T-helper 9 cell (primary cell): ENCODE results near the gene ALDH5A1.
A peak's percentile ranks its signal among the peaks of the same experiment; 100 is the strongest.

Source experiments
- DNase-seq: peaks from one replicate; pipeline ENCODE4 v3.0.0-alpha.2; 2020
- total RNA-seq, 2 donors: gene quantifications; one replicate each; lab custom pipeline; 2026; lab: John Stamatoyannopoulos, UW

Gene ALDH5A1
- 9.4 to 18.4 reads per million in 2 donors for total RNA-seq

DNA sequence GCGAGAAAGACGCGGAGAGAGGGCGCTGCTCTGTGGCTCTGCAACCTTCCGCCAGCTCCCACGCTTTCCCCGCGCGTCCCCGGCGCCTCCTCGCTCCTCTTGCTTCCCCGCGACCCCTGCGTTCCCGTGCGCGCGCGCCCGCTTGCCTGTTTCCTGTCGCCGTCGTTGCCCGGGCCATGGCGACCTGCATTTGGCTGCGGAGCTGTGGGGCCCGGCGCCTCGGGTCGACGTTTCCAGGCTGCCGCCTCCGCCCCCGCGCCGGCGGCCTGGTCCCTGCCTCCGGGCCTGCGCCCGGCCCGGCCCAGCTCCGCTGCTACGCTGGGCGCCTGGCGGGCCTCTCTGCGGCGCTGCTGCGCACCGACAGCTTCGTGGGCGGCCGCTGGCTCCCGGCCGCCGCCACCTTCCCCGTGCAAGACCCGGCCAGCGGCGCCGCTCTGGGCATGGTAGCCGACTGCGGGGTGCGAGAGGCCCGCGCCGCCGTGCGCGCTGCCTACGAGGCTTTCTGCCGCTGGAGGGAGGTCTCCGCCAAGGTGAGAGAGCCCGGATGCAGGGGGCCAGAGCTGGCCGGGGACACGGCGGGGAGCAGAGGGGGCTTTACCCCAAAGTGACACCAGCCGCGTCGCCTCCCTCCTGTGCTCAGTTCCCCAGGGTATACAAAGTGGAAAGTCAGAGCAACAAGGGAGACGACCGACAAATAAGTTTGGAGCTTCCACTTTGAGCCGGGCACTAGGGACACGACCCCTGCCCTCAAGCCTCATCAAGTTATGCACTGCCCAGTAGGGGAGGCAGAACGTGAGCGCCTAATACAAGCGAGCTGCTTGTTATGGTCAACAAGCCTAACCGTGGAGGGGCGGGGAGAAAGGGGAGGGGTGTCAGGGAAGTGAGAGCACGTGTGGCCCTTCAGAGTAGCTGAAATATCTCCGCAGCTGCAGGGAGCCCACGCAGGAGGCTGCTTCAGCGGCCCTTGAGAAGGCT is at the start of gene ALDH5A1:
Gene ALDH5A1, plus strand, starts transcription at position 149 of the 975 bp plus-strand sequence. Its CDS starts 28 bp downstream, at position 177.
- peak; percentile 60 for DNase-seq

DNA sequence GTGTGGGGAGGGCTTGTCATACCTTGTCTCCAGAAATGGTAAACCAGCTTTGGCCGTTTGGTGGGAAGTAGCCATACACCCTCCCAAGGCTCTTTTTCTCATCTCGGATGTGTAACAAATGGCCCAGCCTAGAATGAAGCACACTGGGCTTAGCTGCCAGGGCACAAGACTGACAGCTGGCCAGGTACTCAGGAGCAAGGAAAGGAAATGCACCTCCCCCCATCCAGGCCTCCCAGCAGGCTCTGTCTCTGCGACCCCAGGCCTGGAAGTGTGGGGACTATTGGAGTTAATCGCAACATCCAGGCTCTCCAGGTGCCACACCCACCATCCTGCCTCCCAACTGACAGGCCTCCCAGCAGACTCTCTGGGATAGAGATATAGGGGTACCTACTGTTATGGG is 49.1 kb upstream of the ALDH5A1 start:
- no peak for DNase-seq

DNA sequence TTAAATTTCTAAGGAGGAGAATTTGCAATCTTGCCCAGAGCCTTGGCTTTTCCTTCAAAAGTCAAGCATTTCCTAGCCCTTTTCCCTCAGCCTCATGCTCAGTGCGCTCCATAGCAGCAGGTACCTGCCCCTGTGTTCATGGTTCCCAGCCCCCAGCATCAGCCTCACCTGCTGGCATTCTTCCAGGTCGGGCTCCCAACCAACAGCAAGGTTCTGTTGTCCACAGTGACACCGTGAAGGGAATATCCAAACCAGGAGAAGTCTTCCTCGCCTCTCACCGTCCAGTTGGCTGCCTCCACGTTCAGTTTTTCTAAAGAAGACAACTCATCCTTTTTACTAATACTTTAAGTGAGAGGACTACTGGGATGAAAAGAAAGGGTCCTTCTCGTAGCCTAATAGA is 48.1 kb upstream of the ALDH5A1 start:
- DNase-seq: no peak

DNA sequence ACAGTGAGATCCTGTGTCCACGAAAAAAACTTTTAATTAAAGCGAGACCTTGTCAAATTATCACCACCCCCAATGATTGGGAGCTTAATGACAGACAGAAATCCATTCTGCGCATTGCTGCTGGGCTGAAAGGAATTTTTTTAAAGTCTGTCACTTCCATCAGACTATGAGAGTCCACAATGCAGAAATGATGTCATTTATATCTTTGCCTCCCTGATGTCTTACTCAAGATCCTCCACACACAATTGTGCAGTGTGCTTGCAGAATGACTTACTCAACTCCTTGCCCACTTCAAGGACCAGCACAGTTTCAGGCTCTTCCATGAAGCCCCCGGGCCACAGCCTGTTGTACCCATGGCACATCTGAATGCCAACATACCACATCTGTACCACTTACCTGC is 46.4 kb upstream of the ALDH5A1 start:
- no peak for DNase-seq

DNA sequence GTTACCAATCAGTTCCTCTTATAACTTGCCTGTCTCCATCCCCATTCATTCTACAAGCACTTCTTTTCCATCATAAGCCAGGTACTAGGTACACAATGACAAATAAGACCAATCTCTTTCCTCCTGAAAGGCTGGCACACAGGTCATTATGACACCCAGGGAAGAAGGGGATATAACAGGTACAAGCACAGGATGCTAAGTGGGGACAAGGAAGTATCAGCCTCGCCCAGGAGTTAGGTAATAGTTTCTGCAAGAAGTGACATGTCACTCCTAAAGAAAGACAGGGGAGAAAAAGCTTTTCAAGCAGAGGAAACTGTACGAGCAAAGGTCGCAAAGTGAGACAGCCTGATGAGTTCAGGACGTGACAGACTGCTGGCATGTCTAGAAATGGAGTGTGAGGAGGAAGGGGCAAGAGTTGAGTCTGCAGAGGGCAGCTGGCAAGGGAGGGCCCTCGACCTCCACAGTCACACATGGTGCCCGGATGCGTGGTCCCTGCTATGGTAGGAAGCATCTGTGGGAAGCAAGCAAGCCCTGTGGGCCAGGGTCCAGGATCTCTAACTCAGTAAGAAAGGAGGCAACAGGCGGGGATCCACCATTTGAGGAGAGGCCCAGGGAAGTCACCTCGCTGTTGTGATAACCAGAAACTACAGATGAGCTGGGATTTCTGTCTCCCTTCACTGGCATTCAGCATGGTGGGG is 45.8 kb upstream of the ALDH5A1 start:
- DNase-seq: no peak

DNA sequence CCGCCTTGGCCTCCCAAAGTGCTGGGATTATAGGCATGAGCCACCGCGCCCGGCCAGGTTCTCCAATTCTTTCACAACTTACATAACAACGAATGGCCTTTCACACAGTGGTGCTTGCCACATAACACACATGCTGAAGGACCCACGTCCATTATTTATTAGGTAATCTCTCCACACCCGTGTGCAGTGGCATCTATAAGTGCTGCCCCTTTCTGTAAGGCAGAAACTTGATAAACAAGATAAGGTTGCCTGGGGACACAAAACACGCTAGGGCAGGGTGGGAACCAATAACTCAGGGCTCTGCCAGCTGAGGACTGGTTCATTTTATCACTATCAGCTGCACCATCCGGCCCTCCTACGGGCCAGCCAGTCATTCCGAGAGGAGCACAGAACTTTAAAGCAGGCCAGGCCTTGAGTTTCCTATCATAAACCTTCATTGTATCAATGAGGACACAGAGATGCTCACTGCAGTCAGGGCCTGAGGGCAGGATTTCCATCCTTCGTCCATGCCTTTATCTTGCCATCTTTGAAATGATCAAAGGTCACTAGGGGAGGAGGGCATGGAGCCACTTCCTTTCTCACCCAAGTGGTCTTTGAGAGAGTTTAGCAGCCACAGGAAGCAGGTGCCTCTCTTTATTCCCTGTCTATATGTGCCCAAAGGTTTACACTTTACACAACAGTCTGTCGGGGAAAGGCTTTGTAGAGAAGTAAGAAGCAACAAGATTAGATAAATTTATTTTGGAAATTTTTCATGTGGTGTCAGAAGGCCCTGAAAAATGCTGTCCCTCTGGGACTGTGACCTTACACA is 43.0 kb upstream of the ALDH5A1 start:
- DNase-seq: no peak

DNA sequence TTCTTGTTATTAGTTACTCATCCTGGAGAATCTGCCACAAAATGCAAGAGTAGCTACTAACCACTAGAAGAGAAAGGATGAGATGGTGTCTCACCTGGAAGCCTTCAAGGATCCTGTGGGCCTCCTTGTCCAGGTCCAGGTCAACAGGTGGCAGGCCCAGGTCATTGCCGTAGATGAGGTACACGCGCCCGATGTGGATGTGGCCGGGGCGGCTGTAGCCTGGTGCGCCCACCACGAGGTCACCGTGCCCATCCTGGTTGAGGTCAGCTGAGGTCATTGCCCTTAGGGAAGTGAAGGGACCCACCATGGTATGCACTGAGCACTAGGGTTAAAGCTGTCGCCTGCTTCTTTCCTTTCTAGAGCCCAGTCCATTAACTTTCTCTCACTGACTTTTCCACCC is 40.8 kb upstream of the ALDH5A1 start:
- no peak for DNase-seq

DNA sequence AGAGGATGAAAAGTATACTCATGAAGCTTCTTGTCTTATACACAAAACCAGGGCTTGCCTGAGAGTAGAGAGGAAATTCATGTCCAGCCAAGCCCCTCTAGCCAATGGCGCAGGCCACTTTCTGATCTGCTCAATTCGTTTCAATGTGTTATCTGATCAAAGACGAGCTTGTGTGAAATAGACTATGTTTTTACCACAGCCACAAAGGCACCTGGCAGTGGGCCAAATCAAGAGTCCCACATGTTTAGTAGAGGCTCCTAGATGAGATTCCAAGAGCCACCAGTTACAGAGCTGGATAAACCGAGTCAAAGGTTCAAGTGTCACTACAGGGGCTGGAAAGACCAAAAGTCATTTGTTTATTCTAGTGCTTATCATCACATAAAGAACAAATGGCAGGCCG is 40.3 kb upstream of the ALDH5A1 start:
- no peak for DNase-seq

DNA sequence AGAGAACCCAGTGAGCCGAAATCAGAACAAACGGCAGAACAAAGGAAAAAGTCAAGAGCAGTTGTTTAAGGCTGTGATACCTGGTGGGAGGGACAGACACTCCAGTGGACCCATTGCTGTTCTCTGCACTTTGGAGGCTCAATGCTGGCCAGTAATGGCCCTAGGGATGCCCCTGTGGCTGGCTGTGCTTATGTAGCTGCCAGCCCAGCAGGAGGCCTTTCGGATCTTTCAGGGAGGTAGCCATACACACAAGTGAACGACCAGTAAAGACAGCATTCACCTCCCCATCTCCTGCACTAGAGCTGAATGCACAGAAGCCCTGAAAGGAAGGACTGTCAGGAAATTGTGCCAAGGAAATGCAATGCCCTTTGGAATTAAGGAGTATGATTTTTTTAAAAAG is 39.7 kb upstream of the ALDH5A1 start:
- DNase-seq: no peak

DNA sequence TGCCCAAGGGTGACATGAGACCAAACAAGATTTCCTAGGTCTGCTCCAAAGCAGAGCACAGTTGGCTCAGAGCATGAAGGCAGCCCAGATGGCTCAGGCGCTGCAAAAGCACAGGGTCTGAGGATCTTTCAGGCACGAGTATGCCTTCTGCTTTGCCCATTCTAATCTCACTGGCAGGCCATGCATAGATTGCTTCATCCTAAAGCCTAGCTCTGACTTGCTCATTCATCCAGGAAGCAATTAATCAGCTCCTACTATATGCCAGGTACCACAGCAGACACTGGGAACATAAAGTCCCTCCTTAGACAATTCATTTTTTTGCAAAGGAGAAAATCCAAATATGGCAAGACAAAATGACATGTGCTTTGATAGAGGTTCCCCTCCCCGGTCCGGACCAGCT is 36.6 kb upstream of the ALDH5A1 start:
- DNase-seq: no peak

DNA sequence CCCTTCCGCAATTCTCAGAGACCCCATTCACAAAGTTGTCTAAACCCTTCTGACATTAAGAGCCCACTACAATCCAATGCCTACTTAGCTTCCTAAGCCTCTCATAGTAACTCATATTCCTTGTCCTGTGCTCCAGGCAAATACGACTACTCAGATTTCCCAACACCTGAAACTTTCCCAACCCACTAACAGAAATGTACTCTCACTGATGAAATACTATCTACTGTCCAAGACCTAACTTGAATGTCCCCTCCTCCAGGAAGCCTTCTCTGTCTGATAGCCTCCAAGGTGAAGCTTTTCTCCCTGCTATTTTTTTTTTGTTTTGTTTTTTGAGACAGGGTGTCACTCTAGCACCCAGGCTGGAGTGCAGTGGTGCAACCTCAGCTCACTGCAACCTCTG is 35.8 kb upstream of the ALDH5A1 start:
- no peak for DNase-seq

DNA sequence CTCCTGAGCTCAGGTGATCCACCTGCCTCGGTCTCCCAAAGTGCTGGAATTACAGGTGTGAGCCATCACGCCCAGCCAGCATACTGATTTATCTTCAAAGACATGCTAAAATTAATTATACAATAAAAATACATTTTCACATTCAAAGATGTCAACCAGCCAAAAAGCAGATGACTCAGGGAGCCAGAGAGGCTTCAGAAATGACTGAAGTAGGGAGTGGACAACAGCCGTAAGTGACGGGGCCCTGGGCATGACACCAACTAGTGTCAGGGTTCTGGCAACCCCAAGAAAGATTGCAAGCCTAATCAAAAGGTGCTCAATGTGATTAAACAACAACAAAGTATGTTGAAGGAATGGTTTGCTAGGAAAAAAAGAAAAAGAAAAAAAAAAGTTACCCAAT is 33.8 kb upstream of the ALDH5A1 start:
- DNase-seq: no peak

DNA sequence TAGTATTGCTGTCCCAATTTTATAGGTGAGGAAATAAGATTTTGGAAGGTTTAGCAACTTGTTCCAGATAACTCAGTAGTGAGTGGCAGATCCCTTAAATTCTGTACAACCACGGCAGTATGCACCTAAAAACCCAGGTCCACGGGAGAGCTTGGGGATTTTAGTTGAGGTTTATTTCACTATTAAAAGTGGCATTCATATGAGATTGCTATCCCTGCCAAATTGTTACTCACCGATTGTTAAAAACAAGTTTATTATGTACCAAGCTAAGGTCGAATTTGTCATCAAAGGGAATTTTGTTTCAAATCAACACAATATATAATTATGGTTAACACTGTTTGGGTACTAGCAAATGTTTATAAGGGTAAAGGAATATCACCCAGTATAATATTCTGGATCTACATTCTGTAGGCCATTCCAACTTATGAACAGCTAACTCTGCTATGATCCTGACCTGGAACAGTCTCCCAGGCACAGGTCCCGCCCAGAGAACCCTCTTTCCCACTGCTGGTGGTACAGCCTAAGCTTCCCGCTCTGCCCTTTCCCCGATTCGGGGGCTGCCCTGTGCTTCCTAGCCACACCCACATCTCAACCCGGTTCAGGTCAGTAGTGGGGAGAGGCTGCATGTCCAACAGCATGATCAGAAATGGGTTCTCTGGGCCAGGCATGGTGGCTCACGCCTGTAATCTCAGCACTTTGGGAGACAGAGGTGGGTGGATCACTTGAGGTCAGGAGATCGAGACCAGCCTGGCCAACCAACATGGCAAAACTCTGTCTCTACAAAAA is 30.3 kb upstream of the ALDH5A1 start:
- DNase-seq: no peak

DNA sequence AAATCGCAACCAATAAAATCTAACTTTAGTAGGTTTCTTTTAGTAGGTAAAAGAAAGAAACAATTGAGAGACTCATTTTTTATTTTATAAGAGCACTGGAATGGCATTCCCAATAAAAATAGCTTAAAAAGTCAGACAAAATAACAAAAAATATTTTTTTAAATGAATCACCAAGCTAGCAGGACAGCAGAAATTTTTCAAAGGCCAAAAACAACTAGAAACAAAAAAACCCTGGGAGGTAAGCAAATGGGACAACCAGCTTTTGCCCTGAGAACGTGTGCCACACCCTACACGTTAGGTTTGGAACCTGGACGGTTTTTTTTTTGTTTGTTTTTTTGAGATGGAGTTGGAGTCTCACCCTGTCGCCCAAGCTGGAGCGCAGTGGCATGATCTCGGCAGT is 25.0 kb upstream of the ALDH5A1 start:
- no peak for DNase-seq

DNA sequence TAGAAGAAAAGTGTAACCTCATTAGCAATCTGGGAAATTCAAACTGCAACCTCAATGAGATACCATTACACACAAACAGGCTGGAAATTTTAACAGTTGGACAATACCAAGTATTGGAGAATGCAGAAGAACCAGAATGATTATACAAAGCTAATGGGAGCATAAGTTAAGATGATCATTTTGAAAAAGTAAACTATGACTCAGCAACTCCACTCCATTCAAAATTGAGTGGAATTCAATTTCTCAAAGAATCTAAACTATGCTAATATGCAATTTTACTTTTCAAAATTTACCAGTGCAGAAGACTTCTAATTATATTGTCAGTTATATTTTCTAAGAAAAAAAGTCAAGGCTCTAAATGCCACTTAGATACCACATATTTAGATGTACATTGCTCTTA is 22.6 kb upstream of the ALDH5A1 start:
- no peak for DNase-seq

DNA sequence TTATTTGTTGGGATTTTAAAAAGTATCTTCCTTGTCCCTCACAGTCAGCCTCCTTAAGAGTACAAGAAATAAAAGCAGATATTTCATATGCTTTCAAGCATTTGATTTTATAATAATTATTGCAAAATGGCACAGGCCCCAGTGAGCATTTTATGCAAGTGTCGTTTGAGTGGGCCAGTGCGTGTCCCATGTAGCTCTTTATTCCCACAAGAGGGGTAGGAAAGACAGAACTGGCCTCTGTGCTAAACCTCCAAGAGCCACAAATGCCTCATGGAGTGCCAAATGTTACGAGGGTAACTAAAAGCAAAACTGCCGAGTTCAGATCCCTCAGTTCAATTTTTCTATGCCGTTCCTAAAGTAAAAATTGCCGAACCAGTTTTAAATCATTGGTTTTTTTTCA is 18.1 kb upstream of the ALDH5A1 start:
- no peak for DNase-seq

DNA sequence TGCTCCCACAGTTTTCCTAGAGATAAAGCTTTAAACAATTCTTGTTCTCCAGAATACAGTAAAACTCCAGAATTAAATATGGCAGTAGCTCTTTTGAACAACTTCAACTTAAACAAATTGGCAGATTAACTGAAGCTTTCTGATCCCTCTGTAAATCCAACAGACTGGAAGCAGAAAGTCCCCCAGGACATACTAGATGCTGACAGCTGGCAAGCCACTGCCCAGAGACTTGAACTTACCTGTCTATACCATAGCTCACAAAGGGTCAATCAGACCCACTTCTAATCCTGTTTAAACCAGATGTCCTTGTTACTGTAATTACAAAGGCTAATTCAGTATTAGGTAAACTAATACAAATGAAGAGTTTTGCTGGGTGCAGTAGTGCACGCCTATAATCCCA is 17.7 kb upstream of the ALDH5A1 start:
- DNase-seq: no peak

DNA sequence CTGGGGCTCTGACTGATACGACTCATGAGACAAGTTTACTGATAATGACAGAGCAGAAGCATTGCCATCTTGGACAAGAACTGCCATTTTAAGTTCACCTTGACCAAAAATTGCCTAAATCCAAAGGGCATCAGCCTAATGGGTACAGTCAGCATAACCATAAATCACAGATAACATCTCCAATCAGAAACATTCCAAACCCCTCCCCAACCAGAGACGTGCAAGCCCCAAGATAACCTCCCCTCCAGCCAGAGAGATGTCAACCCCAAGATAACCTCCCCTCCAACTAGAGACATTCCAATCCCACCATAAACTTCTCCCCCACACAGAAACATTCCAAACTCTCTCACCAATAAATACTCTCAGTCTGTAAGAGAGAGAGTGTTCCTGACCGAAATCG is 15.9 kb upstream of the ALDH5A1 start:
- DNase-seq: no peak

DNA sequence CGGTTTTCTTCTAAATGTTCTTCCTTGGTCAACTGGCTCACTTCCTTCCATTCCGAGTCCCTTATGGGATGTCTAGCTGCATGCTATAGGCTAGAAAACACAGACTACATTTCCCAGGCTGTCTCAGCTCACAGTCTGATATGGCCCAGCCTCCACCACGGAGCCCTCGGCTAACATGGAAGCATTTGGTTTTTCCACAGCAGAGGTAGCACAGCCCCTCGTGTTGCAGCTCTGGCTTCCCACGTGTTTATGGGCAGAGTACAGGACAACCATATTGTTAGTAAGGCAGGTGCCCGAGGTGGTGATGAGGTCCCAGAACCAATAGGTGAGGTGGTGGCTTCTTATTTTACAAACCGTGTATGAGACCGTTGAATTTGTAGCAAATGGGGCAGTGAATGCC is 14.1 kb upstream of the ALDH5A1 start:
- DNase-seq: no peak

DNA sequence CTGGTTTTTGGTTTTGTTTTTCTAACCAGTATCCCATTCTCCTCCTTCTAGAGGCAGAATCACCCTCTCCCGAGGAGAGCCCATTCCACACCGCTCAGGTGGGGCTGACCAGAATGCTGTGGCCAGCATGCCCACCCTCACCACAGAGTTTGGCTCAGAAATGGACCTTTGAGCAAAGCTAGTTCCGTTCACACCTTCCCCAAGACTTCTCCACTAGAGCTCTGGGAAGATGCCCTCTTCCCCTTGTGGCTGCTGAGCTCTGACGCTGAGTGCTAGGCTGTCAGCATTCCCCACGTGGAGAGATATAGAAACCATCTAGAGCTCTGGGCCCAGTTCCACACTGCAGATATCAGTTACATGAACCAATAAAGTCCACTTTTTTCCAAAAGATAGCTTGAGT is 13.3 kb upstream of the ALDH5A1 start:
- no peak for DNase-seq

DNA sequence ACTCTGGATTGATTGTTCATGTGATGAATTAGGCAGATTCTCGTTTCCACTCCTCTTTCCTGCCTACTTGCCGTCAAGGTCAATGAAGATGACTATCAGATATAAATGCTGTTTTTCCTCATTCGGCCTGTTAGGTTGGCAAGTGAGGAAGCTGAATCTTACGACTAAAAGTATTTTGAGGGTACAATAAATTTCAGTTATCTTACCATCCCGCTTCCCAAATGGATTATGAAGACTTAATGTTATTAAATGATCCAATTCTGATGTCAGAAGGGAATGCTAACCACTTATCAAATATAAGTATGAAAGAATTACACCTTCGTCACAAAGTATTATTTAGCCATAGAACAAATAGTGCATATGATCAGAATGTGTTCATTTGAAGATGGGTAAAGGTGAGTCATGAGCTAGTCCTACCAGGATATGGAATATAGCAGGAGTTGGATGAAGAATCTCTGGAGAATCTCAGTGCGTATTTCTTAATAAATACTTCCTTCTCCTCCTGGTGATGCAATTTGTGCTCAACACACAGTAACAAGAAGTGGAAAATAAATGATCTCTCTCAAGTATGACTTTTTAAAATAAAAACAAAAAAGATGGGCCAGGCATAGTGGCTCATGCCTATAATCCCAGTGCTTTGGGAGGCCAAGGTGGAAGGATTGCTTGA is 10.0 kb upstream of the ALDH5A1 start:
- no peak for DNase-seq

DNA sequence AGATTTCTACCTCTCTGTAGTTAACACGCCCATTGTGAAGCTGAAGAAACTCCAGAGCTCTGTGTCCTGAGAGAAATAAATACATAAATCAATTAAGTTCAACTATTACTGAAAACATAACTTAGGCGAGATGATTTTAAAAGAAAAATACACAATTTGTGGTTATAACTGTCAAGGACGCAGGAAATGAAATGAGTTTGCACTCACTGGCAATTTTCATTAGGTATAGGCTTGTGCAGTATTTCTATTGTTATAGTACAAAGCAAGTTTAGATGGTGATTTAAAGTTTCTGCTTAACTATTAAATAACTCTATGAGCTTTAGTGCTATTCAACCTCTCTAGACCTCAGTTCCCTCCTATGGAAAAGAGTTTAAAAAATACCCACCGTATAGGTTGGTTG is 8.7 kb upstream of the ALDH5A1 start:
- DNase-seq: no peak
